Measurements from ENCODE around the gene PRPF40A.

GRCh38 chr2:152683400-152683799 is 33.9 kb downstream of the PRPF40A start:
- no peak for TF ChIP-seq GATA3 (IDR thresholded peaks at IDR 0.05; ENCODE audit: low read depth, low read length)
- no peak for TF ChIP-seq GATA2 (IDR thresholded peaks at IDR 0.05; ENCODE audit: low read depth, low read length)
